K562 (cell line): ENCODE data around the gene CCDC50. TPM values are rescaled to one million over a fixed set of nuclear protein-coding genes. Genes with fewer than 3 reads are reported as not detected.
A peak's percentile ranks its signal among the peaks of the same experiment; 100 is the strongest.

ENCODE experiments used
- ARHGAP35 ChIP-seq: fragments of 450-650 bp; IDR thresholded peaks from 2 replicates; pipeline ENCODE4 v1.6.1; 2018; ENCODE audit not compliant: partially characterized antibody
- GABPB1 ChIP-seq: sonication (generic); formaldehyde crosslinking; IDR thresholded peaks from 2 replicates; pipeline ENCODE4 v1.8.0; 2022; ENCODE audit warnings: mild to moderate bottlenecking, missing genetic modification reagents
- GTF2E2 ChIP-seq: fragments of 200-800 bp; sonication (Bioruptor generic); IDR thresholded peaks from 2 replicates; pipeline ENCODE4 v1.6.1; 2016; ENCODE audit warnings: missing genetic modification characterization, missing compliant biosample characterization
- HDAC3 ChIP-seq: fragments of 450-650 bp; IDR thresholded peaks from 2 replicates; pipeline ENCODE4 v1.6.1; 2018; ENCODE audit warnings: borderline replicate concordance, mild to moderate bottlenecking, moderate library complexity; ENCODE audit not compliant: partially characterized antibody
- KDM1A ChIP-seq, 2 experiments: fragments of 450-650 bp; IDR thresholded peaks; 2 replicates each; pipeline ENCODE4 v1.6.1; 2016; ENCODE audit warnings: mild to moderate bottlenecking in 2 of 2
- MCM5 ChIP-seq: fragments of 450-650 bp; IDR thresholded peaks from 2 replicates; pipeline ENCODE4 v1.6.1; 2016; ENCODE audit warnings: low read depth
- NR2C2 ChIP-seq, 2 experiments: fragments of 200-800 bp in 1 of 2; sonication (Bioruptor generic) in 1 of 2; sonication (generic) in 1 of 2; formaldehyde crosslinking in 1 of 2; IDR thresholded peaks; 2 replicates each; pipeline versions ENCODE4 v1.6.1 to v1.8.0; 2016 to 2022; ENCODE audit warnings: mild to moderate bottlenecking in 1 of 2, missing compliant biosample characterization in 1 of 2, missing genetic modification characterization in 1 of 2, missing genetic modification reagents in 1 of 2
- PHF21A ChIP-seq: fragments of 450-650 bp; IDR thresholded peaks from 2 replicates; pipeline ENCODE4 v1.6.1; 2017; ENCODE audit warnings: low read depth, borderline replicate concordance
- PTTG1 ChIP-seq: fragments of 450-650 bp; IDR thresholded peaks from 2 replicates; pipeline ENCODE4 v1.6.1; 2016; ENCODE audit warnings: low read depth, mild to moderate bottlenecking, missing genetic modification characterization, missing compliant biosample characterization
- REST ChIP-seq, 2 experiments: fragments of 450-650 bp; formaldehyde crosslinking in 1 of 2; IDR thresholded peaks; 2 replicates each; pipeline versions ENCODE4 v1.4.0 to v1.6.1; 2014 to 2020; ENCODE audit warnings: mild to moderate bottlenecking in 2 of 2, borderline replicate concordance in 1 of 2, low read depth in 1 of 2
- RFX7 ChIP-seq: fragments of 250-450 bp; sonication (Bioruptor Pico); IDR thresholded peaks from 2 replicates; pipeline ENCODE4 v1.5.1; 2021; ENCODE audit warnings: mild to moderate bottlenecking
- RNF2 ChIP-seq: sonication (generic); IDR thresholded peaks from 2 replicates; pipeline ENCODE4 v1.6.1; 2016
- SRF ChIP-seq, 2 experiments: fragments of 250-450, 450-650 bp in 1 of 2; sonication (Bioruptor Pico) in 1 of 2; sonication (generic) in 1 of 2; formaldehyde crosslinking; IDR thresholded peaks; 2 replicates each; pipeline versions ENCODE4 v1.5.0 to v1.5.1; 2020 to 2022; ENCODE audit warnings: mild to moderate bottlenecking in 1 of 2, missing genetic modification reagents in 1 of 2
- TCF7 ChIP-seq: sonication (generic); IDR thresholded peaks from 2 replicates; pipeline ENCODE4 v1.6.1; 2016; ENCODE audit warnings: antibody characterized with exemption, borderline replicate concordance
- TEAD2 ChIP-seq: fragments of 450-650 bp; IDR thresholded peaks from 2 replicates; pipeline ENCODE4 v1.6.1; 2016; ENCODE audit warnings: missing genetic modification characterization, control low read depth, missing compliant biosample characterization
- ZEB2 ChIP-seq: fragments of 450-650 bp; IDR thresholded peaks from 2 replicates; pipeline ENCODE4 v1.6.1; 2016
- ZNF24 ChIP-seq: fragments of 450-650 bp; IDR thresholded peaks from 2 replicates; pipeline ENCODE4 v1.6.1; 2016
- ZNF511 ChIP-seq: sonication (generic); formaldehyde crosslinking; IDR thresholded peaks from 2 replicates; pipeline ENCODE4 v1.8.0; 2022; ENCODE audit warnings: mild to moderate bottlenecking, missing genetic modification reagents
- ZNF57 ChIP-seq: fragments of 450-650 bp; formaldehyde crosslinking; IDR thresholded peaks from 2 replicates; pipeline ENCODE4 v1.4.0; 2020; ENCODE audit warnings: mild to moderate bottlenecking, moderate library complexity
- polyA plus RNA-seq, 8 experiments: library from polyadenylated mRNA; depleted of rRNA in 4 of 8; stranded (reverse) in 5 of 8; unstranded in 3 of 8; fragments of >200 nt; fragmentation: Nextera tagmentation in 2 of 8; fragmentation: Illumina TruSeq in 1 of 8; extraction: Ambion mirVana in 2 of 8; extraction: Trizol in 1 of 8; gene quantifications; 2 replicates each; pipeline versions ENCODE4 v1.2.1 to v1.2.3, GENCODE V29; 2011 to 2014; ENCODE audit warnings: inconsistent platforms in 1 of 8, missing spikeins in 1 of 8
- total RNA-seq, 7 experiments: library from RNA; depleted of rRNA in 6 of 7; stranded (reverse); fragments of >200 nt in 6 of 7; fragmentation: Illumina TruSeq in 2 of 7; extraction: Trizol in 2 of 7; gene quantifications; 2 replicates each; pipeline versions ENCODE4 v1.2.1 to v1.2.3, GENCODE V29; 2011 to 2021; ENCODE audit warnings: low replicate concordance in 1 of 7

Gene CCDC50
- total and polyA plus RNA-seq, 9 of the 15 experiments (the other 6 are each of a cell fraction or from before 2014, with no cell fraction given) = 8.4 to 63.4 (median 40.4) TPM

GRCh38 chr3:191328962-191329653, at the start of gene CCDC50 (continued):
- TF ChIP-seq REST (IDR thresholded peaks at IDR 0.05; ENCODE audit: borderline replicate concordance) (no peak), REST (CRISPR knock-in tag; IDR thresholded peaks at IDR 0.05; ENCODE audit: low read depth) (no peak), PTTG1 (tag) (no peak), ZNF57 (CRISPR knock-in tag) (no peak), KDM1A (IDR thresholded peaks at IDR 0.05) (peak in 1 of 2 experiments; percentile 10; a peak in 2 of 4 replicates), MCM5 (no peak), TEAD2 (tag) (no peak), ARHGAP35 (no peak), HDAC3 (no peak), GABPB1 (CRISPR knock-in tag) (peak; percentile 18; the same call in 1 of the 2 replicates), GTF2E2 (tag) (peak; percentile 57; the same call in 1 of the 2 replicates), PHF21A (0 out of 2 replicates have a peak, but pooled peaks have one; percentile 18), TCF7 (no peak), SRF (CRISPR knock-in tag; IDR thresholded peaks at IDR 0.05) (no peak), NR2C2 (CRISPR knock-in tag; IDR thresholded peaks at IDR 0.05) (0 out of 2 replicates have a peak, but pooled peaks have one; percentile 37), NR2C2 (tag; IDR thresholded peaks at IDR 0.05) (no peak), RNF2 (peak; percentile 56; the same call in 1 of the 2 replicates), ZNF511 (CRISPR knock-in tag) (no peak; the same call in 1 of the 2 replicates), RFX7 (CRISPR knock-in tag) (no peak), ZNF24 (0 out of 2 replicates have a peak, but pooled peaks have one; percentile 6), ZEB2 (no peak)
